Osteocyte (in vitro differentiated cells): ENCODE results near the gene MCCD1. TPM values are rescaled to one million over a fixed set of nuclear protein-coding genes. Genes with fewer than 3 reads are reported as not detected.
A peak's percentile ranks its signal among the peaks of the same experiment; 100 is the strongest.
"Not testable (repeated sequence)": the region's sequence is repeated elsewhere in the genome, so short reads cannot be mapped to it uniquely, and the experiment has no call there.

ENCODE experiments used
- DNase-seq: peaks from one replicate; pipeline ENCODE4 v3.0.0; 2021; ENCODE audit warnings: mixed read lengths; ENCODE audit not compliant: unreplicated experiment; ENCODE audit errors: extremely low spot score
- H3K27ac Mint-ChIP-seq: one replicate; pipeline ENCODE4 v1.8.0; 2021; ENCODE audit warnings: mild to moderate bottlenecking, mixed read lengths; ENCODE audit not compliant: unreplicated experiment
- H3K27me3 Mint-ChIP-seq: one replicate; pipeline ENCODE4 v1.8.0; 2021; ENCODE audit warnings: mixed read lengths; ENCODE audit not compliant: unreplicated experiment
- H3K36me3 Mint-ChIP-seq: one replicate; pipeline ENCODE4 v1.8.0; 2021; ENCODE audit warnings: mixed read lengths; ENCODE audit not compliant: unreplicated experiment
- H3K4me1 Mint-ChIP-seq: one replicate; pipeline ENCODE4 v1.8.0; 2021; ENCODE audit warnings: mixed read lengths; ENCODE audit not compliant: unreplicated experiment
- H3K4me3 Mint-ChIP-seq: one replicate; pipeline ENCODE4 v1.8.0; 2021; ENCODE audit warnings: mild to moderate bottlenecking, moderate library complexity, mixed read lengths; ENCODE audit not compliant: unreplicated experiment
- H3K9me3 Mint-ChIP-seq: one replicate; pipeline ENCODE4 v1.8.0; 2021; ENCODE audit warnings: mixed read lengths; ENCODE audit not compliant: unreplicated experiment
- CTCF ChIP-seq: fragments of 200-600 bp; sonication (generic); IDR thresholded peaks from 2 replicates; pipeline ENCODE4 v1.5.0; 2021; ENCODE audit warnings: antibody characterized with exemption, mild to moderate bottlenecking, moderate library complexity
- total RNA-seq: library from RNA; stranded (reverse); gene quantifications from 2 replicates; pipeline ENCODE4 v1.2.1, GENCODE V29; 2021

MCCD1 gene
- total RNA-seq, 1 donor from 2014 or later = not detected

GRCh38 chr6:31551371-31551770 is 22.6 kb downstream of the MCCD1 start:
- peak; percentile 48 for TF ChIP-seq CTCF
- H3K4me1 Mint-ChIP-seq = peaks cover 28% of the 10 kb centered on the region
- H3K27ac Mint-ChIP-seq, H3K27me3 Mint-ChIP-seq, H3K9me3 Mint-ChIP-seq, H3K4me3 Mint-ChIP-seq, DNase-seq: not testable (repeated sequence)
- peaks cover 23% of the 10 kb centered on the region for H3K36me3 Mint-ChIP-seq

- Mint-ChIP-seq H3K27ac (no peak overlapping the region), H3K36me3 (peaks cover 41% of the 10 kb centered on the region), H3K4me1 (peaks cover 23% of the 10 kb centered on the region), H3K4me3 (no peak overlapping the region), H3K27me3 (no peaks in the 10 kb centered on the region), H3K9me3 (no peaks in the 10 kb centered on the region)
- no peak for TF ChIP-seq CTCF
- no peak for DNase-seq
Measured at GRCh38 chr6:31556307-31556706, 27.5 kb downstream of the MCCD1 start.

GRCh38 chr6:31557443-31558317 is 28.9 kb downstream of the MCCD1 start:
- H3K4me3 Mint-ChIP-seq = no peak overlapping the region
- DNase-seq = no peak
- no peaks in the 10 kb centered on the region for H3K27me3 Mint-ChIP-seq
- H3K9me3 Mint-ChIP-seq = no peaks in the 10 kb centered on the region
- peaks cover 38% of the 10 kb centered on the region for H3K36me3 Mint-ChIP-seq
- peaks cover 23% of the 10 kb centered on the region for H3K4me1 Mint-ChIP-seq
- no peak for TF ChIP-seq CTCF
- no peak overlapping the region for H3K27ac Mint-ChIP-seq

- no peaks in the 10 kb centered on the region for H3K9me3 Mint-ChIP-seq
- H3K4me3 Mint-ChIP-seq = no peak overlapping the region
- H3K27ac Mint-ChIP-seq = no peak overlapping the region
- no peak for TF ChIP-seq CTCF
- peaks cover 25% of the 10 kb centered on the region for H3K4me1 Mint-ChIP-seq
- peaks cover 36% of the 10 kb centered on the region for H3K36me3 Mint-ChIP-seq
- H3K27me3 Mint-ChIP-seq = no peaks in the 10 kb centered on the region
- DNase-seq = no peak
Measured at GRCh38 chr6:31558318-31558625, 29.5 kb downstream of the MCCD1 start.

GRCh38 chr6:31558631-31559500 is 30.1 kb downstream of the MCCD1 start:
- H3K9me3 Mint-ChIP-seq = no peaks in the 10 kb centered on the region
- H3K4me3 Mint-ChIP-seq = no peak overlapping the region
- H3K27ac Mint-ChIP-seq = peak overlapping the region; percentile 72
- no peak for TF ChIP-seq CTCF
- no peaks in the 10 kb centered on the region for H3K27me3 Mint-ChIP-seq
- no peak for DNase-seq
- H3K36me3 Mint-ChIP-seq = peaks cover 35% of the 10 kb centered on the region
- peaks cover 25% of the 10 kb centered on the region for H3K4me1 Mint-ChIP-seq
